GM19025 (cell line): ENCODE results near the gene OR51S1.
"Not testable (repeated sequence)": the region's sequence is repeated elsewhere in the genome, so short reads cannot be mapped to it uniquely, and the experiment has no call there.

Source experiments
- ATAC-seq: cut with Tn5 transposase; IDR thresholded peaks from one replicate; pipeline ENCODE4 v1.9.1; 2021; ENCODE audit warnings: mild to moderate bottlenecking, low read depth, moderate library complexity; ENCODE audit not compliant: unreplicated experiment

Gene OR51S1

GRCh38 chr11:4809246-4809645 lies 39.8 kb downstream of the OR51S1 start:
- ATAC-seq, result no peak

GRCh38 chr11:4808476-4808875 lies 40.5 kb downstream of the OR51S1 start:
- no peak for ATAC-seq

DNA sequence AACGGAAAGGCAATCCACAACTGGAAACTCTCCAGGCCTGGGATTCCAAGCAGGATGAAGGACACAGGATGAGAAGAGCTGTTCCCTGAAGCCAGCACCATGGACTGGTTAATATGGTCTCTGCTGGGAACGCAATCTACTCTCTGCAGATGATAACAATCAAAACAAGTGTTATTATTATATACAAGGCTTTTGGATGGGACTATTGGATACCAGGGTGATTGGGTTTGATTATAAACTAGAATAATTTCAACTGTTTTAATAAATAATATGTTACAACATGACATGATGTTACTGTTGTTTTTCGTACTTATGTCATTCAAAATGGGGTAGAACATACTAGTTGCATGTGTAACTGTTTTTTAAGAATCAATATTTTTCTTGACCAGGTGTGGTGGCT lies 44.7 kb downstream of the OR51S1 start, which contains the start of gene OR52R1:
TSS of gene OR52R1 (minus strand) at position 101 of the 400 bp plus-strand sequence. CDS start at position 101, 0 bp downstream.
- no peak for ATAC-seq

DNA sequence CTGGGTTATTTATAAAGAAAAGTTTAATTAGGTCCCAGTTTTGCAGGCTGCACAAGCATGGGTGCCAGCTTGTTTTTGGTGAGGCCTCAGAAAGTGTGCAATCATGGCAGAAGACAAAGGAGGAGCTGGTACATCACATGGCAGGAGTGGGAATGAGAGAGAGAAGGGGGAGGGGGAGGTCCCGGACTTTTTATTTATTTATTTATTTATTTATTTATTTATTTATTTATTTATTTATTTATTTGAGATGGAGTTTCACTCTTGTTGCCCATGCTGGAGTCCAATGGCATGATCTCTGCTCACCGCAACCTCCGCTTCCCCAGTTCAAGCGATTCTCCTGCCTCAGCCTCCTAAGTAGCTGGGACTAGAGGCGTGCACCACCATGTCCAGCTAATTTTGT lies 47.7 kb downstream of the OR51S1 start:
- not testable (repeated sequence) for ATAC-seq

GRCh38 chr11:4798427-4799183 lies 50.4 kb downstream of the OR51S1 start:
- no peak for ATAC-seq
